Measurements from ENCODE around the gene SF3B5.
A peak's percentile ranks its signal among the peaks of the same experiment; 100 is the strongest.
"Not testable (repeated sequence)": the region's sequence is repeated elsewhere in the genome, so short reads cannot be mapped to it uniquely, and the experiment has no call there.

SF3B5 gene

GRCh38 chr6:144104898-144105487 is 9.6 kb upstream of the SF3B5 start:
- no peak for DNase-seq (ENCODE audit: low read depth)

GRCh38 chr6:144104488-144104887 is 9.1 kb upstream of the SF3B5 start:
- no peak for DNase-seq (ENCODE audit: low read depth)

GRCh38 chr6:144103026-144103563 is 7.7 kb upstream of the SF3B5 start:
- DNase-seq (ENCODE audit: low read depth) = no peak

- no peak for DNase-seq (ENCODE audit: low read depth)
These were observed 3.6 kb upstream of the SF3B5 start for GRCh38 chr6:144098993-144099392.

- no peak for DNase-seq (ENCODE audit: low read depth)
These were observed 641 bp downstream of the SF3B5 start for GRCh38 chr6:144094731-144095133.

- no peak for DNase-seq (ENCODE audit: low read depth)
These were observed 1.7 kb downstream of the SF3B5 start for GRCh38 chr6:144093658-144094057.

- no peak for DNase-seq (ENCODE audit: low read depth)
These were observed 2.1 kb downstream of the SF3B5 start for GRCh38 chr6:144093236-144093635.

- DNase-seq (ENCODE audit: low read depth) = no peak
These were observed 5.0 kb downstream of the SF3B5 start for GRCh38 chr6:144090384-144090783.

GRCh38 chr6:144087789-144088426 is 7.5 kb downstream of the SF3B5 start:
- DNase-seq (ENCODE audit: low read depth) = no peak

GRCh38 chr6:144086959-144087358 is 8.4 kb downstream of the SF3B5 start:
- no peak for DNase-seq (ENCODE audit: low read depth)

GRCh38 chr6:144083172-144083571 is 12.2 kb downstream of the SF3B5 start:
- DNase-seq (ENCODE audit: low read depth) = no peak

- DNase-seq (ENCODE audit: low read depth) = not testable (repeated sequence)
These were observed 13.0 kb downstream of the SF3B5 start for GRCh38 chr6:144082412-144082811.

GRCh38 chr6:144077871-144078270 is 17.5 kb downstream of the SF3B5 start:
- no peak for DNase-seq (ENCODE audit: low read depth)

- no peak for DNase-seq (ENCODE audit: low read depth)
These were observed 19.5 kb downstream of the SF3B5 start for GRCh38 chr6:144075875-144076274.

GRCh38 chr6:144075187-144075586 is 20.2 kb downstream of the SF3B5 start:
- DNase-seq (ENCODE audit: low read depth) = no peak

- DNase-seq (ENCODE audit: low read depth) = no peak
These were observed 22.3 kb downstream of the SF3B5 start for GRCh38 chr6:144073024-144073423.

- no peak for DNase-seq (ENCODE audit: low read depth)
These were observed 25.9 kb downstream of the SF3B5 start for GRCh38 chr6:144069506-144069905.

GRCh38 chr6:144068794-144069193 is 26.6 kb downstream of the SF3B5 start:
- DNase-seq (ENCODE audit: low read depth) = no peak

- no peak for DNase-seq (ENCODE audit: low read depth)
These were observed 28.5 kb downstream of the SF3B5 start for GRCh38 chr6:144066741-144067484.

- DNase-seq (ENCODE audit: low read depth) = no peak
These were observed 29.1 kb downstream of the SF3B5 start for GRCh38 chr6:144066255-144066654.

GRCh38 chr6:144065213-144065660 is 30.1 kb downstream of the SF3B5 start:
- DNase-seq (ENCODE audit: low read depth) = no peak

- peak; percentile 61 for DNase-seq (ENCODE audit: low read depth)
These were observed 30.8 kb downstream of the SF3B5 start for GRCh38 chr6:144064402-144065212.
